Renal cortical epithelial cell (primary cell): ENCODE data around the gene PITPNC1. TPM values are rescaled to one million over a fixed set of nuclear protein-coding genes. Genes with fewer than 3 reads are reported as not detected.
A peak's percentile ranks its signal among the peaks of the same experiment; 100 is the strongest.
"Not testable (repeated sequence)": the region's sequence is repeated elsewhere in the genome, so short reads cannot be mapped to it uniquely, and the experiment has no call there.

Experiments
- DNase-seq: peaks from one replicate; pipeline ENCODE4 v3.0.0-alpha.2; 2011; ENCODE audit warnings: low read depth
- total RNA-seq: library from RNA; depleted of rRNA; stranded (reverse); fragments of >200 nt; gene quantifications from 2 replicates; pipeline ENCODE4 v1.2.3, GENCODE V29; 2014

PITPNC1 gene
- total RNA-seq, 1 donor from 2014 or later, result 7.3 TPM

GRCh38 chr17:67680445-67681224 lies 303.6 kb downstream of the PITPNC1 start:
- no peak for DNase-seq

- DNase-seq, result no peak
Observed at GRCh38 chr17:67682196-67682595, 305.1 kb downstream of the PITPNC1 start.

GRCh38 chr17:67685351-67685750 lies 308.3 kb downstream of the PITPNC1 start:
- DNase-seq, result no peak

DNA sequence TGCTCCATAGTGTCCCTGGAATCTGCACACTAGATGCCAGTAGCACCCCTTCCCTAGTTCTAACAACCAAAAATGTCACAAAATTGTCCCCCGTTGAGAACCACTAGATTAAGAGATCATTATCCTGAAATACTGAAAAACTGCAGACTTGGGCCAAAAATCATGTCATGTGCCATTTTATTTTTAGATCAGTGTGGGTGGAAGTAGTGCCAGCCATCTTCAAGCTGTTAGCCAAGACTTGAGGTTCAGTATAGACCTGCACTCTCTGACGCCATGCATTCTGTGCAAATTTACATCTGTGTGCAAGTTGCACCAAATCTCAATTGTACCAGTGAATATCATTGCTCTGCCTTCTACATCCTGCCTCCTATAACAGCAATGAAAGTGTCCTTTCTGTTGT lies 309.2 kb downstream of the PITPNC1 start:
- DNase-seq, result no peak

DNA sequence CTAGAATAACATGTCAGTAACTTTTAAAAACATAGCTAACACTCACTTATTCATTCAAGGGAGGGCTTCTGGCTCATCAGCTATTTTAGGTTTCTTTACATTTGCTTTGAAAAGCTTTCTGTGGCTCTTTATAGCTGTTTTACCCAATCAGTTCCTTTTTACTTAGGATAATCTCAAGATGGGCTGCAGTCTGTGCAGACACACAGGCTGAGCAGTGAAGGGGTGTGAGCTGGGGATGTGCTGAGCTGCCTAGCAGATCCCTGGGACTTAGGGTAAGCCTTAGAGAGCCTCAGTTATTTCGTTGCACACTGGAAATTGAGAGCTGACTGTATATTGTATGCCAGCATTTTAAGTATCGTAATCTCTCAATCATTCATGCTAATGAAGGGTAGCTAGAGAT lies 310.4 kb downstream of the PITPNC1 start:
- DNase-seq, result no peak

DNA sequence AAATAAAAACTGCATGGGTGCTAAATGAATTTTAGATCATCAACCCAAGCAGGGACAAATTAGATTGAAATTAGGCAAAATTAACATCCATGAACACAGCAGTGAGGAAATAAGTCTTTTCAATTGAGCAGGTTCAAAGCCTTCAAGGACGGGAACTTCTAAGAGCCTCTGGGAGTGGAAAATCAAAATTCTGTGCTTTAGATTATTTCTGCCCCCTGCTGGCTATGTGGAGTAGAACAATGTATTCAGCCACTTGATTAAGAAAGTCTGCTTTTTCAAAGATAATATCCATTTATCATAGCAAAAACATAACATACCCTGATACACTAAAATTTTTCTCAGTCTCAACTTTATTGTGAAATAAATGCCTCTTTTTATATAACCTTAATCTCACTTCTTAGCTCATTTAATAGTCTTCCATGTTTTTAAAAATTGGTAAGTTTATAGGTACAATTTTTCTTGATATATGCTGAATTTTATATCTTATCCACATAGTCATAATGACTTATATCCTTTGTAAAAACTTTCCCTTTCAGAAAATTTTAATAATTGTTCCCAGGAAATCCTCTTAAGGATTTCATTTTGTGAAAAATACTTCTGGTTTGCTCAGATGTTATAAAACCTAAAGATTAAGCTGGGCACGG lies 312.6 kb downstream of the PITPNC1 start:
- DNase-seq, result peak; percentile 68

DNA sequence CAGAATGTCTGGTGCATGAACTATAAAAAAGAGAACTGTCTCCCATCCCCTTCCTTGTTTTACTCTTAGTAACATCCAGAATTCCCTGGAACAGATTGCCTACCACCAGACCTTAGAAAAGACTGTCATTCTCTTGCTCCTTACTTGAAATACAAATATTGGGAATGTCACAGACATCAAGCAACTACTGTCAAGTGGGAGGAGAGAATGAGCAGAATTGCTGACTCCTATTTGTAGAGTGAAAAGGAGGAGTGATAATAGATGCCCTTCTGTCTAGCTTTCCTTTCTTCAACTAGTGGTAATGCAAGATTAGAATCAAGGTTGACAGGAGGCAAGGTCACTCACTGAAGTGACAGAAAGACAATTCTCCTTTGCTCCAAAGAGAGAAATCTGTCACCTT lies 316.7 kb downstream of the PITPNC1 start:
- no peak for DNase-seq

DNA sequence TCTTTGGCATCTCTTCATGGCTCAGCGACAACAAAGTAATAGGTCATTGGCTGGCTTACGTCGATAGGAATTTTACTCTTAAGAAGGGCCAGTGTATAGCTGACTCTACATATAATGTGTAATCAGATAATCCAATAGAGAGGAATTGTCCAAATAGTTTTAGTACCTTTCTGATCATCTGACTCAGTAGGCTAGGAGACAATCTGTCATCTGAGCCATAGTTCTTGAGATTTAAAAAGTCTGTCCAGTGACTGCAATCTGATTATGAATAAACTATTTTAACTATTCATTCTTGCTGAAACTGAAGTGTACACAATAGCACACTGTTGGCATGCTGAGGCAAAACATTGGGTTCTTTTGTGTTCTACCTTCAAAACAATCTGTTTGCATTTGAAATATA lies 319.3 kb downstream of the PITPNC1 start:
- no peak for DNase-seq

DNA sequence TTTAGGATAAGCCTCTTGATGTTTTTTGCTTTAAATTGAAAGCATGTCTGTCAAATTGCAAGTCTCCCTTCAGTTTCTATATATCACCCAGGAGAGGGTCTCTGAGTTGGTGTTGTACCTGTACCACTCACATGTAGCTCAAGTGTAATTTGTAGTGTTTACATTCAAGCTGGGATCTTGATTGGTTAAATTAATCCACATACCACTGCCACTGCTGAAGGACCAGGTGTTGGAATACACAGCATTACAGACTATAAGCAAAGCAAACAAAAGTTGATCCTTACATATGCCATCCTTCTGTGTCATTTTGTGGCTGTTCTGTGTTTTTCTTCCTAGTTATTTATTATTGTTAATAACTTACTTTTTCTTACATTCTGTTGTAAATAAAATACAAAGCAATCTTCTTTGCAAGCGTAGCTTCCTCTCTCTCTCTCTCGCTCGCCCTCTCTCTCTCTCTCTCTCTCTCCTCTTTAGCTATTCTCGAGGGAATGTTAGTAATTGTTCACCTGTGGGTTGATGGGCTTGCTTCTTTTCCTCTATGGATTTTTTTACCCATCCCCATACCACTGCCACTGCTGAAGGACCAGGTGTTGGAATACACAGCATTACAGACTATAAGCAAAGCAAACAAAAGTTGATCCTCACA lies 319.9 kb downstream of the PITPNC1 start:
- DNase-seq, result no peak

- no peak for DNase-seq
Observed at GRCh38 chr17:67700037-67700724, 323.1 kb downstream of the PITPNC1 start.

DNA sequence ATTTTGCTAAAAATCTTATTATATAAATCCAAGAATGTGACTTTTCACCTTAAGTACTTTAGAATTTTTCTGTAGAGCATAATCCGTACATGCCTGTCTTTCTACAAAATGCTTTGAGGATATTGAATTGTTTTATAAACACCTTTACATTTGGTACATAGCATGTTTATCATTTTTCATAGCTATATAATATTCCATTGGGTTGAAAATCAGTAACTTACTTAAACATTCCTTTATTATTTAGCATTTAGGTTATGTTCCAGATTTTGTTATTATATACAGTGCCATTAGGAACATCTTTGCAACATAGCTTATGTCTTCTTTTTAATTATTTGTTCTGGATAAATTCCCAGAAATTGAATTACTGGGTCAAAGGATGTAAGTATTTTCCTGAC lies 323.6 kb downstream of the PITPNC1 start:
- no peak for DNase-seq

GRCh38 chr17:67702861-67703260 lies 325.8 kb downstream of the PITPNC1 start:
- not testable (repeated sequence) for DNase-seq

- DNase-seq, result no peak
Observed at GRCh38 chr17:67707442-67707841, 330.4 kb downstream of the PITPNC1 start.

DNA sequence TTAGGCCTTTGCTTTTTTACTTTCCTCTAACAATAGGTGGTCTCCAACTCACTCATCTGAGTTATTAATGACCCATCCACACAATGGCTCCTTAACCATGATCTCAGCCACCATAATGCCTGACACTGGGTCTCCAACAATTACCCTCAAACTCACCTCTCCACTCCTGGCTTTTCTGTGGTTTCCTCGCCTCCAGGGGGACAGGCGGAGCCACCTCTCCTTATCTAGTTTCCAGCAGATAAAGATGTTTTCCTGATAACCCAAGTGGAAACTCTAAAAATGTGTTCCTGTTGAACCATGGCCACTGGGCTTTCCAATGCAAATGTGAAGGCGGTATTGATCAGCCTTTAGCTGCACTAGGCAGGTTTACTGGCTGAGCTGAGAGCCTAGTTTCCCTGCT lies 331.3 kb downstream of the PITPNC1 start:
- no peak for DNase-seq

GRCh38 chr17:67711916-67712315 lies 334.8 kb downstream of the PITPNC1 start:
- DNase-seq, result no peak

GRCh38 chr17:67712375-67712774 lies 335.3 kb downstream of the PITPNC1 start:
- no peak for DNase-seq

DNA sequence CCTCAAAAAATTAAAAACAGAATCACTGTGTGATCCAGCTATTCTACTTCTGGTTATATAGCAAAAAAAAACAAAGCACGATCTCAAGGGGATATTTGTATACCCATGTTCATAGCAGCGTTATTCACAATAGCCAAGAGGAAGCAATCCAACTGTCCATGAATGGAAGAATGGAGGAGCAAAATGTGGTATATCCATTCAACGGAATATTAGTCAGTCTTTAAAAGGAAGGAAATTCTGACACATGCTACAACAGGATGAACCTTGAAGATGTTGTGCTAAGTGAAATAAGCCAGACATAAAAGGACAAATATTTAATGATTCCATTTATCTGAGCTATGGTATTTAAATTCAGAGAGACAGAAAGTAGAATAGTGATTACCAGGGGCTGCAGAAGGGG lies 336.1 kb downstream of the PITPNC1 start:
- no peak for DNase-seq

GRCh38 chr17:67716405-67716798 lies 339.3 kb downstream of the PITPNC1 start:
- no peak for DNase-seq

- DNase-seq, result no peak
Observed at GRCh38 chr17:67717192-67717623, 340.1 kb downstream of the PITPNC1 start.

DNA sequence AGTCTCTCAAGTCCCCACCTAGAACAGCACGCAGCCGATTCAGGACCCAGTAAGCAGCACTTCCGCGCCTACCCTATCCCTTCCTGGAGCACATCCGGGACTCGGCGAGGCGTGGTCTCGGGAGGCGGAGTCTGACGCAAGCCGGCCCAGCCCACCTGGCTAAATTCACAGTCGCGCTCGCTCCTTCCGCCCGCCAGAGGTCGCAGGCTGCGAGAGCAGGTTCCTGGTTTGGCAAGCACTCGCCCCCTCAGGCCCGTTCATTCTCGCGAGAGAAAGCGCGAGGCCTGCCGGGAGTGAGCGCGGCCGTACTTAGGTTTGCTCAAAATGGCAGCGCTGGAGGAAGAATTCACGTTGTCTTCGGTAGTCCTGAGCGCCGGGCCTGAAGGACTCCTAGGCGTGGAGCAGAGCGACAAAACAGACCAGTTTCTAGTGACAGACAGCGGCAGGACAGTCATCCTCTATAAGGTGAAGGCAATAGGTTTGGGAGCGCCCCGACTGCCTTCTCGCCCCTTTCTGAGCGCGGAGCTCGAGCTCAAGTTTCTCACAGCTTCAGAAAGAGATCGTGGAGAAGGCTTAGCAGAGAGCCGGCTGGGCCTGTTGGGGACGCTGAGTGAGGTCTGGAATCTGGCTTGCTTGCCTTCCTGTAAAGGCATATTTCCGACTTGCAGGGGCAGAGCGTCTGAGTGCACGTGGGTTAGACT lies 340.7 kb downstream of the PITPNC1 start, which contains the start of gene NOL11:
NOL11 (plus strand) TSS at position 313 of the 701 bp plus-strand sequence; CDS start at position 325, 12 bp downstream.
- peak; percentile 94 for DNase-seq

DNA sequence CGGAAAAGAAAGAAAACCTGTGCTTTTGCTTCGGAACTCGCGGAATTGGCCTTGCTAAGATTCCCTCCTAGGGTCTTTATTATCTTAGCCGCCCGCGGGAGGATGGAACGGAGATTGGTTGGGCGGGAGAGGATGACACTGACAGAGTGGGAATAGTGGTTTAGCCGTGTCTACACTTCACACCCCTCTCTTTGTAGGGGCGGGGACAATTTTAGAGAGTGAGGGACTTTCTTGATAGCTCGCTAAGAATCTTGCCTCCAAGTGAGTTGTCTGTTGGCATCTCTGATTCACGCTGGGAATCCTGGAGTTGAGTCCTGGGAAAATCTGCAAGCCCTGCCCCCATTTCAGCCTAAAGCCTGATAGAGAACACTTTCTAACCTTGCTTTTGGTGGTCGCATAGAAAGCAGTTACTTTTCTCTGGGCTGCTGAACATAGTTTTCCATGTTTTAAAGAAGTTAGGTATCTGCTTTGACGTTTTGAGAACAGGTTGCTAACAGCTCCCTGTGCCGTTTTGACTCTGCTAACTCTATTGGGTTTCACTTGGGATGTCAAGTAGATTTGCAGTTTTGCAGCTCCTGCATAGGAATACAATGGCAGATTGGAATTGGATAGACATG lies 341.4 kb downstream of the PITPNC1 start:
- peak; percentile 42 for DNase-seq
